Glutamatergic neuron (in vitro differentiated cells): ENCODE results near the gene NDST3. TPM values are rescaled to one million over a fixed set of nuclear protein-coding genes. Genes with fewer than 3 reads are reported as not detected.

ENCODE experiments used
- DNase-seq: peaks from one replicate; pipeline ENCODE4 v3.0.0; 2022
- H3K27ac Mint-ChIP-seq: one replicate; pipeline ENCODE4 v1.8.0; 2020; ENCODE audit warnings: mild to moderate bottlenecking, mixed read lengths, inconsistent platforms; ENCODE audit not compliant: unreplicated experiment
- H3K27me3 Mint-ChIP-seq: one replicate; pipeline ENCODE4 v1.8.0; 2020; ENCODE audit warnings: mild to moderate bottlenecking, moderate library complexity, mixed read lengths, inconsistent platforms; ENCODE audit not compliant: unreplicated experiment
- H3K36me3 Mint-ChIP-seq: one replicate; pipeline ENCODE4 v1.8.0; 2020; ENCODE audit warnings: mild to moderate bottlenecking, mixed read lengths, inconsistent platforms; ENCODE audit not compliant: unreplicated experiment
- H3K4me1 Mint-ChIP-seq: one replicate; pipeline ENCODE4 v1.8.0; 2020; ENCODE audit warnings: mild to moderate bottlenecking, low read depth, mixed read lengths, inconsistent platforms; ENCODE audit not compliant: unreplicated experiment
- H3K4me3 Mint-ChIP-seq: one replicate; pipeline ENCODE4 v1.8.0; 2020; ENCODE audit warnings: mild to moderate bottlenecking, mixed read lengths, inconsistent platforms; ENCODE audit not compliant: unreplicated experiment
- H3K9me3 Mint-ChIP-seq: one replicate; pipeline ENCODE4 v1.8.0; 2020; ENCODE audit warnings: mild to moderate bottlenecking, moderate library complexity, mixed read lengths, inconsistent platforms; ENCODE audit not compliant: unreplicated experiment
- total RNA-seq: library from RNA; stranded (reverse); fragmentation: NEBNext Ultra II Directional; extraction: Animal tissue kit (Norgen Biotek cat#: 25700); gene quantifications from one replicate; pipeline ENCODE4 v1.2.1, GENCODE V29; 2021; ENCODE audit not compliant: unreplicated experiment
- TF ChIP-seq, protein P1 (sequence below): fragments of 200-600 bp; sonication (generic); IDR thresholded peaks from one replicate; pipeline ENCODE4 v1.5.0; 2021; ENCODE audit not compliant: partially characterized antibody, unreplicated experiment

The NDST3 gene
- total RNA-seq, 1 donor from 2014 or later, result 38.4 TPM

DNA sequence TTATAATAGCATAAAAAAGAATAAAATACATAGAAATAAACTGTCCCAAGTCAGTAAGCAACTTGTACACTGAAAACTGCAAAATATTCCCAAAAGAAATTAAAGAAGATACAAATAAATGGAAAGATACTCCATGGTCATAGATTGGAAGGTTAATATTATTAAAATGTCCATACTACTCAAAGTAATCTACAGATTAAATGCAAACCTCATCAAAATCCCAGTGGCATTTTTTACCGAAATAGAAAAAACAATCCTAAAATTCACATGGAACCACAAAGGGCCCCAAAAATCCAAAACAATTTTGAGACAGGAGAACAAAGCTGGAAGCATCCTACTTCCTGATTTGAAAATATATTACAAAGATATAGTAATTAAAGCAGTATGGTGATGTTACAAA lies 133.0 kb downstream of the NDST3 start:
- no peaks in the 10 kb centered on the region for H3K4me1 Mint-ChIP-seq
- no peak for DNase-seq
- H3K27ac Mint-ChIP-seq, result no peak overlapping the region
- H3K4me3 Mint-ChIP-seq, result no peak overlapping the region
- H3K27me3 Mint-ChIP-seq, result peaks cover 4% of the 10 kb centered on the region
- H3K9me3 Mint-ChIP-seq, result peaks cover 3% of the 10 kb centered on the region
- TF ChIP-seq, protein P1, sequence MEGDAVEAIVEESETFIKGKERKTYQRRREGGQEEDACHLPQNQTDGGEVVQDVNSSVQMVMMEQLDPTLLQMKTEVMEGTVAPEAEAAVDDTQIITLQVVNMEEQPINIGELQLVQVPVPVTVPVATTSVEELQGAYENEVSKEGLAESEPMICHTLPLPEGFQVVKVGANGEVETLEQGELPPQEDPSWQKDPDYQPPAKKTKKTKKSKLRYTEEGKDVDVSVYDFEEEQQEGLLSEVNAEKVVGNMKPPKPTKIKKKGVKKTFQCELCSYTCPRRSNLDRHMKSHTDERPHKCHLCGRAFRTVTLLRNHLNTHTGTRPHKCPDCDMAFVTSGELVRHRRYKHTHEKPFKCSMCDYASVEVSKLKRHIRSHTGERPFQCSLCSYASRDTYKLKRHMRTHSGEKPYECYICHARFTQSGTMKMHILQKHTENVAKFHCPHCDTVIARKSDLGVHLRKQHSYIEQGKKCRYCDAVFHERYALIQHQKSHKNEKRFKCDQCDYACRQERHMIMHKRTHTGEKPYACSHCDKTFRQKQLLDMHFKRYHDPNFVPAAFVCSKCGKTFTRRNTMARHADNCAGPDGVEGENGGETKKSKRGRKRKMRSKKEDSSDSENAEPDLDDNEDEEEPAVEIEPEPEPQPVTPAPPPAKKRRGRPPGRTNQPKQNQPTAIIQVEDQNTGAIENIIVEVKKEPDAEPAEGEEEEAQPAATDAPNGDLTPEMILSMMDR, result no peak
- peaks cover 8% of the 10 kb centered on the region for H3K36me3 Mint-ChIP-seq

DNA sequence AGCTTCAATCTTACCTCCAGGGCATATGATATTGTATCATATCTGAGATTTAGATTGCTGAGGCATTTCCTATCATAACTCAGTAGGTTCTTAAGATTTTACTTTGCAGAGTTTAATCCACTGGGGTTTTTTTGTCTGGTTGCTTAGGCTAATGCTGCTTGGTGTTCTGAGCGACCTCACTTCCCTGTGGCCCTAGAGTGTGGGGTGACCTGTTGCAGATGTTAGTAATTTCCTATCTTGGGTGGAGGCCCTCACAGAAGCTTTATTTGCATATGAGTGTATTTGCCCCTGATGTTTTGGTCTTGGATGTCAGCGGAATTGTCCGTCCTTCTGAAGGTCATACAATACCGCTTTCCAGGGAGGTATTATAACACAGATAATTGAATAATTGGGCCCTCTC lies 137.1 kb downstream of the NDST3 start:
- TF ChIP-seq, protein P1, result no peak
- no peak overlapping the region for H3K27ac Mint-ChIP-seq
- no peaks in the 10 kb centered on the region for H3K9me3 Mint-ChIP-seq
- peaks cover 8% of the 10 kb centered on the region for H3K36me3 Mint-ChIP-seq
- peaks cover 3% of the 10 kb centered on the region for H3K27me3 Mint-ChIP-seq
- DNase-seq, result no peak
- no peaks in the 10 kb centered on the region for H3K4me1 Mint-ChIP-seq
- no peak overlapping the region for H3K4me3 Mint-ChIP-seq

DNA sequence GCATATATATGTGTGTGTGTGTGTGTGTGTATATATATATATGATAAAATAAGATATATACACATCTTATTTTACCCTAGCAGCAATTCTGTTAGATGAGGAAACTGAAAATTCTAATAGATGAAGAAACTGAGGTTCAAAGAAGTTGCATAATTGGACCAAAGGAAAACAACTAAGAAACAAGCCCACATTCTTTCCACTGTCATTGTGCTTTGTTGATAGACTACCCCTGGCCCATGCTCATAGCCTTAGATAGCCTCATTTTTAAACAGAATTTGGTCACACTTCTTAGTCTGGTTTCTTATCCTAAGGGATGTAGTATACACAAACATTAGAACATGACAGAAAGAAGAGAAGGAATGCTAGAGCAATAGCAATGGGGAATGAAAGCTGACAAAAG lies 138.8 kb downstream of the NDST3 start:
- H3K4me3 Mint-ChIP-seq, result no peak overlapping the region
- H3K27me3 Mint-ChIP-seq, result peaks cover 3% of the 10 kb centered on the region
- no peak for DNase-seq
- H3K27ac Mint-ChIP-seq, result no peak overlapping the region
- no peaks in the 10 kb centered on the region for H3K36me3 Mint-ChIP-seq
- no peaks in the 10 kb centered on the region for H3K9me3 Mint-ChIP-seq
- H3K4me1 Mint-ChIP-seq, result no peaks in the 10 kb centered on the region
- TF ChIP-seq, protein P1, result no peak

DNA sequence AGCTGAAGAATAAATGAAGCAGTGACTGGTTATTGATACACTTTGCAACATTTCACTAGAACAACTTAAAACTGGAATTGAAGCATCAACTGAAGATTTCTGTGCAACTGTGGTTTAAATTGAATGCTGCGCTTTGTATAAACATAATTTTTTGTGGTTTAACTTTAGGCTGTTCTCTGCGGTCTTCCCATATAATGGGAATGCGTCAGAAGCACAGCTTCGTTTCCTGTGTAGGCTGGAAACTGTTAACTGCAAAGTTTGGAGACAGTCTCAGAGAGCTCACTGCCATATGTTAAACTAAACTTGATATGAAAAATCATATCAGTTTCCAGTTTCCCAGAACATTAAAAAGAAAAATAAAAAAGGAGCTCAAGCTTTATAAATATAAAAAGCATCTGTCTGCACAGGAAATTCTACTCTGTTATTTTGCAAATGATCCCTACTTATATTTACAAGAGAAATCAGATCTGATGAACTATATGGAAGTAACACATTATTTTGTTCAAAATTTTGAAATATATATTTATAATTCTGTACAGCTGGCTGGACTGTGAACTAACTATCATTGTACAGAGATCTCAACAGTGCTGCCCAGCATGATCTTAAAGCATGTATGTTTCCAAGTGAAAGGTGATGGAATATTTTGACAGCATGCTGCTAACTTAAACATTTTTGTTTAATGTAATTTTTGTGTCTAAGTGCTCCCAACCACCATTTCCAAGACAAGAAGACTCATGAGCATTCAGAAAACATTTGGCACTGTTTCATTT lies 139.9 kb downstream of the NDST3 start:
- Mint-ChIP-seq H3K27me3 (peaks cover 3% of the 10 kb centered on the region), H3K27ac (no peak overlapping the region), H3K4me1 (no peaks in the 10 kb centered on the region), H3K4me3 (no peak overlapping the region), H3K9me3 (no peaks in the 10 kb centered on the region), H3K36me3 (no peaks in the 10 kb centered on the region)
- TF ChIP-seq, protein P1, result no peak
- no peak for DNase-seq

DNA sequence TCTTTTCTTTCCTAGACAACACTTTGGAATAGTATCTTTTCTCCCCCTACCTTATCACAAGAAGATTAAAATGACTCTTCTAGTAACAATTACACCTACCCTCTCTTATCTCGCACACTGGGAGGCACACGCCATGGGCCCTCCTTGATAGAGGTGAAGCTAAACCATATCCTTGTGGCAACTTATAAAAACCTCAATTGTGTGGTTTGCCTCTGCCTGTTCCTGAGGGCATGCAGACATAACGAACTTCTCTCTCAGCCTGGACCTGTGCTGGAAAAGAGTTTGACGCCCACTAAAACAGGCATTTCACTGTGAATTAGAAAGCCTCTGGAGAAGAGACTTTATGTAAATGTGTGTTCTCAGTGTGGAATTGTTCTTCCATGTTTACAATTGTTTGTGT lies 141.2 kb downstream of the NDST3 start:
- Mint-ChIP-seq H3K27ac (no peak overlapping the region), H3K4me3 (no peak overlapping the region), H3K9me3 (no peaks in the 10 kb centered on the region), H3K27me3 (no peaks in the 10 kb centered on the region), H3K36me3 (no peaks in the 10 kb centered on the region), H3K4me1 (no peaks in the 10 kb centered on the region)
- no peak for DNase-seq
- TF ChIP-seq, protein P1, result no peak
